GM19468 (cell line): ENCODE measurements around the gene STK35.
"Not testable (repeated sequence)": the region's sequence is repeated elsewhere in the genome, so short reads cannot be mapped to it uniquely, and the experiment has no call there.

ENCODE experiments used
- ATAC-seq: cut with Tn5 transposase; IDR thresholded peaks from one replicate; pipeline ENCODE4 v1.9.1; 2021; ENCODE audit warnings: mild to moderate bottlenecking, moderate library complexity, moderate number of reproducible peaks; ENCODE audit not compliant: unreplicated experiment; ENCODE audit errors: extremely low read depth

The STK35 gene

GRCh38 chr20:2178318-2179232, 76.9 kb downstream of the STK35 start:
- no peak for ATAC-seq

- ATAC-seq = no peak
These were observed 77.6 kb downstream of the STK35 start for GRCh38 chr20:2179233-2179580.

- ATAC-seq = no peak
These were observed 78.3 kb downstream of the STK35 start for GRCh38 chr20:2179949-2180348.

- no peak for ATAC-seq
These were observed 81.8 kb downstream of the STK35 start for GRCh38 chr20:2183381-2183780.

- not testable (repeated sequence) for ATAC-seq
These were observed 83.3 kb downstream of the STK35 start for GRCh38 chr20:2184933-2185332.

GRCh38 chr20:2195614-2196013, 94.0 kb downstream of the STK35 start:
- ATAC-seq = no peak

- ATAC-seq = no peak
These were observed 95.5 kb downstream of the STK35 start for GRCh38 chr20:2197166-2197565.
